NCI-H510A treated with DMSO at 0.1 percent for 48 hours (cell line): ENCODE data around the gene SNAP29.
A peak's percentile ranks its signal among the peaks of the same experiment; 100 is the strongest.
"Not testable (repeated sequence)": the region's sequence is repeated elsewhere in the genome, so short reads cannot be mapped to it uniquely, and the experiment has no call there.

Source experiments
- DNase-seq: peaks from one replicate; lab custom pipeline; 2025; lab: John Stamatoyannopoulos, UW

SNAP29 gene

DNA sequence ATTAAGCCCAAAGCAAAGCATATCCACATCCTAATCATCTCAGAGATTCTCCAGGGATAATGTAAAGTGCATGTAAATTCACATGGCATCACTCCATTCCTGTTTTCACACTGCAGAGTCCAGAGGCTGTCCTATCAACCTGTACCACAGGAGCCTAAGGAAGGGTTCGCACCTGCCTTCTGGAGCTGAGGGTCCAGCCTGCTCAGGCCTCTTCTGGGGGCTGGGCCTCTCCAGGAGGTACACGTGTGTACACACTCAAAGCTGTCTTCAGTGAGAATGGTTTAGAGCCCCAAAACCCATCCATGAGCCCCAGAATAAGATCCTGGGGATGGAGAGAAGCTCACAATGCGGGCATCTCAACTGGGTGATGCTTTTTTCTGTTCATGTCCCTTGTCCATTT is 24.1 kb upstream of the SNAP29 start:
- no peak for DNase-seq

DNA sequence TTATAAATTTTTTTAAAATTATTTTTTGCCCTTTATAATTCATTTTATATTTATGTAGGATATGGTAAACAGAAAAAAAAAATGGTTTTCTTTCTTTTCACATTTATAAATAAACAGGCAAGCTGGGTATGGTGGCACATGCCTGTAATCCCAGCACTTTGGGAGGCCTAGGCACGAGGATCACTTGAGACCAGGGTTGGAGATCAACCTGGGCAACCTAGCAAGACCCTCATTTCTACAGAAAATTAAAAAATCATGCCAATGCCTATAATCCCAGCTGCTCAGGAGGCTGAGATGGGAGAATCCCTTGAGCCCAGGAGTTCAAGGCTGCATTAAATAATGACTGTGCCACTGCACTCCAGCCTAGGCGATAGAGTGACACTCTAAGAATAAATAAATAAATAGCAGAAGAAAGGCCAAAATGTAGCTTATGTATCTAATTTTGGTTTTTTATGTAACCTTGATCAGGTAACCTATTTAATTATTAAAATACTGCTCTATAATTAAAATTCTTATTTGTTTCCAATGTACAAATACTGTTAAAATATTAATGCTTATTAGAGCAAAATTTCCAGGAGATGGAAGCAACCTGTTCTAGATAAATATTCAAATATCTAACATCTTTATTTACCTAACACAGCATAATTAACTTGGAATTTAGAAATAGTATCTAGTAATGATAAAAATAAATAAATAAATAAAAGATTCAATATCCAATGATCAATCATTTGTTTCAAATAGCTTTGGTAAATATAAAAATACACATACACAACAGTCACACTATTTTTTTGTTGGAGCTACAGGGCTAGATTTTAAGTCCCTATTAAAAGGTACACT is 21.6 kb upstream of the SNAP29 start:
- DNase-seq = no peak

DNA sequence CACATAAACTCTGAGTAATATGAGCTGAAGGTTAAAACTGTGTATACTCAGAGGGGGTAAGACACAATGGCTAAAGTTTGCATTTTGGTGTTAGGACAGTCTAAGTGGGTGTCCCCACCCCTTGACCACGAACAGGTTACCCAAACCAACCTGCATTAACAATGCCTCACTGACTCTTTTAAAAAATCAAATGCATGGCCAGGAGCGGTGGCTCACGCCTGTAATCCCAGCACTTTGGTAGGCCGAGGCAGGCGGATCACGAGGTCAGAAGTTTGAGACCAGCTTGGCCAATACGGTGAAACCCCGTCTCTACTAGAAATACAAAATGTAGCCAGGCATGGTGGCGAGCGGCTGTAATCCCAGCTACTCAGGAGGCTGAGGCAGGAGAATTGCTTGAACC is 19.5 kb upstream of the SNAP29 start:
- DNase-seq = not testable (repeated sequence)

GRCh38 chr22:20839837-20840645 is 18.8 kb upstream of the SNAP29 start:
- no peak for DNase-seq

DNA sequence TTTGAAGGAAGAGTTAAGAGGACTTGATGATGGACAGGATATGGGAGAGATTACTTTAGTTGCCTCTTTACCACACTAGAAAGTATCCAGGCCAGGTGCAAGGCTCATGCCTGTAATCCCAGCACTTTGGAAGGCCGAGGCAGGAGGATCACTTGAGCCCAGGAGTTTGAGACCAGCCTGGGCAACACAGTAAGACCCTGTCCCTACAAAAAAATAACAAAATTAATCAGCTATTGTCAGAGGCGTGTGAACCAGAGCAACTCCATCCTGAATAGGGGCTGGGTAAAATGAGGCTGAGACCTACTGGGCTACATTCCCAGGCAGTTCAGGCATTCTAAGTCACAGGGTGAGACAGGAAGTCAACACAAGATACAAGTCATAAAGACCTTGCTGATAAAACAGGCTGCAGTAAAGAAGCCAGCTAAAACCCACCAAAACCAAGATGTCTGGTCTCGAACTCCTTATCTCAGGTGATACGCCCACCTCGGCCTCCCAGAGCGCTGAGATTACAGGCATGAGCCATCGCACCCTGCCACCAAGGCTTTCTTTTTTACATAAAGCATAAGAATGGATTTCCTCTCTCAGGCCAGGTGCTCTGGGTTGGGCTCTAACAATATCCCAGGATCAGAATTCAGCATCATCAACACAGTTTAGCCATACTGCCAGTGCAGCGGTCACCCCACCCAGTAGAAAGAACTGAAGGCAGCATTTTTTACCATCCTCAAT is 18.0 kb upstream of the SNAP29 start:
- DNase-seq = no peak

- DNase-seq = peak; percentile 47
Measured at GRCh38 chr22:20843501-20843900, 15.3 kb upstream of the SNAP29 start.

- DNase-seq = no peak
Measured at GRCh38 chr22:20844055-20845037, 14.5 kb upstream of the SNAP29 start.

GRCh38 chr22:20847318-20847822 is 11.4 kb upstream of the SNAP29 start:
- no peak for DNase-seq

- DNase-seq = no peak
Measured at GRCh38 chr22:20852076-20852475, 6.7 kb upstream of the SNAP29 start.

DNA sequence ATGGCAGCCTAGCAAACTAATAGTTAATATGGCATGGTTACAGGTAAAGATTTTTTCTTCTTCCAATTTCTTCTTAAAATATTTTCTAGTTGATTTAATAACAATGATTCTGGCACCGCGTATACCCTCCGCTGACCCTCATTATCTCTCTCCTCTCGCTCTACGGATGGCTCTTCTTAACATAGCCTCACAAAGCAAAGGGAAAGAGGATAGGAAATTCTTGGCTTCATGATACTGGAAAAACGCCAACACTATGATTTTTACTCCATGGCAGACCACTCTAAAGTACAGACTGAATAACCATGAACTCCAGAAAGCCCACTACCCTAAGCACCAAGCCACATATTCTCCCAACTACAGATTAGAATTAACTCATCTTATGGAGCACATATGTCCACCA is 6.3 kb upstream of the SNAP29 start:
- DNase-seq = no peak

DNA sequence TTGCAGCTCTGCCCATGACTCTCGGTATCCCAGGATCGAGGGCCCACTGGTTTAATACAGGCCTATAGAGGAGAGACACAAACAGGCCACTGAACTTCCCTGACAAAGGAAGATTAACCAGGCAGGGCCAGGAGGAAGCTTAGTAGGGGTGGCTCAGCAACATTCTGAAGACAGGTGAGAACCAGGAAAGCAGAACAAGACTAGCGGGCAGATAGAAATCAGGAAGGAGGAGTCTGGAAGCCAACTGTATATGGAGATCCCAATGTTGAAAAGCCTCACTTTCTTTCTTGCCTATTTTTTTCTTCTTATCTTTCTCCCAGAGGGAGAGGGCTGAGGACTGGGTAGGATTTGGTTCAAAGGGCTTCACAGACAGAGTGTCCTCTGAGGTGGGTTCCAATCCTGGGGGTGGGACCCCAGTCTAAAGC is 5.6 kb upstream of the SNAP29 start:
- DNase-seq = no peak

DNA sequence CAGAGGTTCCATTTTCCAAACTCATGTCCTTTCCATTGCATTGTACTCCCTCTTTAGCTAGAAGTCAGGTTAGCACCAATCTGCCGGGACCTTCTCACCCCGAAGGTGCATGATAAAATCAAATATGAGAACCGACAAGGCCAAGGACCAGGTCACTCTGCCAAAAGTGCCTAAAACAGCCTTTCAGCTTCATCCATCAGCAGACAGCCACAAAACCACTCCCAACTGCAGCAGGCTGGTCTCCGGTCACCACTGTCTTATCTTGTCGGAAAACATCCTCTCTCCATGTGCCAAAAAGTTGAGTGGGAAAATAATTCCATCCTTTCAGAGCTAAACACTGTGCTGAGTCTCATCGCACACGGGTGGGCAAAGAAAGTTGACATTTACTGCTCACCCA is 1.6 kb upstream of the SNAP29 start:
- DNase-seq = no peak

GRCh38 chr22:20857838-20858614 is 781 bp upstream of the SNAP29 start:
- peak; percentile 63 for DNase-seq

DNA sequence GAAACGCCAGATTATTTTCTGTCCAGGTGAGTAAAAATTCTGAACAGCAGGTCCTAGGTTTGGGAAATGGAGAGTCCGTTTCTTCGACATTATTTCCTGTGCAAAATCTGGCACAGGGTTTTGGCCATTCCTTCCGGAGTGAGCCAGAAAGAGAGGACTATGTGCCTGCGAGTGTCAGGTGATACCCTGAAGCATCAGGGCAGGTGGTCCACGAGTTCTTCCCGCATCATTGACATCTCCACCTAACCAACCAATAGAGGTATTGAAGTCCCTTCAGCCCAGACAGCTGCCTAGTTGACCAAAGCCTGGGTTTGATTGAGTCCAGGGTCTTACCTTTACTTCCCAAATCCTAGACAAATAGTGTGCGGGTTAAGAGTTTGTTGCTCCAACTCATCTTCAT is 808 bp downstream of the SNAP29 start:
- no peak for DNase-seq

DNA sequence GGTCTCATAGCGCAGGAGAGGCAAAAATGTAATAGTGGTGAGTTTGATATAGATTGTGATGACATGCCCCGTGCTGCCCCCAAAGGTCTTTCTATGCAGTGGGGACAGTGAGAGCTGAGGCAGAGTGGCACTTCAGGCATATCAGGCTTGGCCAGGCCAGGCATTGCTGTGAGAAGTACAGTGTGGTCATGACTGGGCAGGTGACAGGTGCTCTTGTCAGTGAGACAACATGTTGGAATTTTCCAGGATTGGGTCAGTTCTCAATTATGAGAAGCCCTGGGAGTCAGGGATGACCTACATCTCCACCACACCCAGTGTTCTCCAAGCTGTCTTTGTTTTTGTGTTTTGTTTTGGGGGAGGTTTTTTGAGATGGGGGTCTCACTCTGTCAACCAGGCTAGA is 3.7 kb downstream of the SNAP29 start:
- DNase-seq = no peak

DNA sequence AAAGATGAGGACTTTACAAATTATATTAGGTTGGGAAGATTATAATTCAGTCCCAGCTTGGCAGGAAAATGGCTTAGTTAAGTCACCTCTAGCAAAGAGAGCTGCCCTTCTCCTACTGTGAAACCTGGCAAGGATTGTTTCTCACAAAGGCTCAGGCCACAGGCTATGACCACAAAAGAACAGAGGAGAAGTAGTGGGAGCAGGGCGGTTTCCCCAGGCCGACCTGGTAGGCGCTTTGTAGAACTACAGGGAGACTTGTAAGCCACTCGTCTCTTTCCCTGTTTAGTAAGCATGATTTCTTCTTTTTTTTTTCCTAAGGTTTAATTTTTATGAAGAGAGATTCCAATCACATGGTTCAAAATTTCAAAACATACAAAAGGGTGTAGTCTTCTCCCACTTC is 4.6 kb downstream of the SNAP29 start:
- DNase-seq = no peak

GRCh38 chr22:20864186-20864908 is 5.5 kb downstream of the SNAP29 start:
- DNase-seq = no peak

DNA sequence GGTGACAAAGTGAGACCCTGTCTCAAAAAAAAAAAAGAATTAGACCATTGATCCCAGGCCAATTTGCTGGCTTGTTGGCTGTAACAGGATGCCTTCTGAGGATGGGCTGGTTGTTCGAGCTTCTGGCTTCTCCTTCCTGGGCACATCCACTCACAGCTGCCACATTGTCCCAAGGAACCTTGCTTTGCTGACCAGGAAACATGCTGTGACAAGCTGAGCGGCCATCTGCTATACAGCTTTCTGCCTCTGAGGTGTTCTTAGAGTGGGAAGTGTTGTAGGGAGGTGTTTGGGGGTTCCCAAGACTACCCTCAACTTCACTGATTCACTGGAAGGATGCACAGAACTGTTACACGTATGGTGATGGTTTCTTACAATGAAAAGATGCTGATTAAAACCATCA is 6.5 kb downstream of the SNAP29 start:
- DNase-seq = no peak

GRCh38 chr22:20865875-20866445 is 7.2 kb downstream of the SNAP29 start:
- DNase-seq = no peak
